ENCODE results near the gene CSNK1G2. TPM values are rescaled to one million over a fixed set of nuclear protein-coding genes. Genes with fewer than 3 reads are reported as not detected.

CSNK1G2 gene
- total and polyA plus RNA-seq, 2 donors (not counting 1 experiment from before 2014, with no cell fraction given), result 154 to 288 TPM

DNA sequence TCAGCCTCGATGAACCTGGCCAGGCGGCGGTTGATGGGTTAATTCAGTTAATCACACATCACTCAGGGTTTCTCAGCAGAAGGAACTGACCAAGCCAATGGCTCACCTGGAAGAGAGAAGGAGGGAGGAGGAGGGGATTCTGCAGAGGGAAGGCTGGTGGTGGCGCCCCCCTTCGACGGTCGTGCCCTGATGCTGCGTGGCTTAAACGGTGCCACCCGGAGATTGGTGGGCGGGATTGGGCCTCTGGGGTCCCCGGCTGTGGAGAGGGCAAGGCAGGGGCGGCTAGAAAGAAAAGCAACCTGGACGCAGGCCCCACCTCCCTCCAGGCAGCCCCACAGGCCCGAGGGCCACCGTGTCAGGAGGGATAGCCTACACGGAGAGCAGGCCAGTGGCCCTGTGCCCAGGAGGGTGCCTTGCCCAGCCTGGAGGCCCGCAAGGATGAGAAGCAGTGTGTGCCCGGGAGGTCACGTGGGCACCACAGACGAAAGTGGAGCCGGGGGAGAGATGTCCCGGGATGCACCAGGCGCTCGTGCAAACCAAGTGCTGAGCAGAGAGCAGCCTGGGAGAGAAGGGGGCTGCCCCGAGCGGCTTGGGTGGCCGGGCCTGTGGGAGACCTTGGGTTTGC lies 16.0 kb downstream of the CSNK1G2 start:
- Histone ChIP-seq H3K4me2 (replicated peaks; ENCODE audit: low read depth, low read length, poor library complexity, severe bottlenecking) (no peak overlapping the region), H4K20me1 (ENCODE audit: control insufficient read depth, insufficient read depth, low read length, poor library complexity, severe bottlenecking) (peaks cover 95% of the 10 kb centered on the region), H3K27ac (ENCODE audit: low read length in 2 of 2) (no peak overlapping the region), H3K36me3 (replicated peaks in 1 of 2; ENCODE audit: control extremely low read depth in 1 of 2, control insufficient read depth in 1 of 2, extremely low read depth in 1 of 2, insufficient read depth in 2 of 2, low read length in 1 of 2) (peaks cover 0 to 37% of the 10 kb centered on the region in 2 experiments), H3K4me1 (ENCODE audit: control insufficient read depth in 2 of 2, insufficient read depth in 2 of 2, low read length in 2 of 2) (peaks cover 3 to 11% of the 10 kb centered on the region in 2 donors), H3K9me3 (ENCODE audit: control extremely low read depth in 1 of 3, control insufficient read depth in 2 of 3, insufficient read depth in 1 of 3, low read length in 2 of 3) (peaks cover 0 to 2% (median 0%) of the 10 kb centered on the region in 3 donors), H3K27me3 (replicated peaks in 1 of 4; ENCODE audit: control extremely low read depth in 1 of 4, control insufficient read depth in 3 of 4, insufficient read depth in 4 of 4, low read length in 3 of 4) (no peaks in the 10 kb centered on the region), H3K79me2 (ENCODE audit: control insufficient read depth, insufficient read depth, low read length) (peaks cover 97% of the 10 kb centered on the region), H3K4me3 (ENCODE audit: control extremely low read depth in 1 of 5, extremely low read depth in 1 of 5, insufficient read depth in 1 of 5, low read depth in 2 of 5, low read length in 4 of 5) (no peak overlapping the region), H2AFZ (ENCODE audit: insufficient read depth, low read depth, low read length, poor library complexity, severe bottlenecking) (no peak overlapping the region), H3K9ac (ENCODE audit: low read length) (no peak overlapping the region)
- TF ChIP-seq, protein P1, sequence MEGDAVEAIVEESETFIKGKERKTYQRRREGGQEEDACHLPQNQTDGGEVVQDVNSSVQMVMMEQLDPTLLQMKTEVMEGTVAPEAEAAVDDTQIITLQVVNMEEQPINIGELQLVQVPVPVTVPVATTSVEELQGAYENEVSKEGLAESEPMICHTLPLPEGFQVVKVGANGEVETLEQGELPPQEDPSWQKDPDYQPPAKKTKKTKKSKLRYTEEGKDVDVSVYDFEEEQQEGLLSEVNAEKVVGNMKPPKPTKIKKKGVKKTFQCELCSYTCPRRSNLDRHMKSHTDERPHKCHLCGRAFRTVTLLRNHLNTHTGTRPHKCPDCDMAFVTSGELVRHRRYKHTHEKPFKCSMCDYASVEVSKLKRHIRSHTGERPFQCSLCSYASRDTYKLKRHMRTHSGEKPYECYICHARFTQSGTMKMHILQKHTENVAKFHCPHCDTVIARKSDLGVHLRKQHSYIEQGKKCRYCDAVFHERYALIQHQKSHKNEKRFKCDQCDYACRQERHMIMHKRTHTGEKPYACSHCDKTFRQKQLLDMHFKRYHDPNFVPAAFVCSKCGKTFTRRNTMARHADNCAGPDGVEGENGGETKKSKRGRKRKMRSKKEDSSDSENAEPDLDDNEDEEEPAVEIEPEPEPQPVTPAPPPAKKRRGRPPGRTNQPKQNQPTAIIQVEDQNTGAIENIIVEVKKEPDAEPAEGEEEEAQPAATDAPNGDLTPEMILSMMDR (IDR thresholded peaks at IDR 0.05), result no peak
- Mint-ChIP-seq H3K27me3 (no peaks in the 10 kb centered on the region), H3K27ac (no peak overlapping the region), H3K4me3 (no peak overlapping the region), H3K9me3 (ENCODE audit: insufficient read depth) (no peaks in the 10 kb centered on the region), H3K4me1 (peaks cover 24% of the 10 kb centered on the region)
- intact Hi-C loops (cut with micrococcal nuclease), result no loop called here
- ChIA-PET CTCF (no interaction called here), POLR2A (no interaction called here)
- DNase-seq (no peak), ATAC-seq (ENCODE audit: low read depth) (no peak)
- 96% methylated on average over 22 of the region's 28 CpGs for WGBS (ENCODE audit: insufficient coverage)

DNA sequence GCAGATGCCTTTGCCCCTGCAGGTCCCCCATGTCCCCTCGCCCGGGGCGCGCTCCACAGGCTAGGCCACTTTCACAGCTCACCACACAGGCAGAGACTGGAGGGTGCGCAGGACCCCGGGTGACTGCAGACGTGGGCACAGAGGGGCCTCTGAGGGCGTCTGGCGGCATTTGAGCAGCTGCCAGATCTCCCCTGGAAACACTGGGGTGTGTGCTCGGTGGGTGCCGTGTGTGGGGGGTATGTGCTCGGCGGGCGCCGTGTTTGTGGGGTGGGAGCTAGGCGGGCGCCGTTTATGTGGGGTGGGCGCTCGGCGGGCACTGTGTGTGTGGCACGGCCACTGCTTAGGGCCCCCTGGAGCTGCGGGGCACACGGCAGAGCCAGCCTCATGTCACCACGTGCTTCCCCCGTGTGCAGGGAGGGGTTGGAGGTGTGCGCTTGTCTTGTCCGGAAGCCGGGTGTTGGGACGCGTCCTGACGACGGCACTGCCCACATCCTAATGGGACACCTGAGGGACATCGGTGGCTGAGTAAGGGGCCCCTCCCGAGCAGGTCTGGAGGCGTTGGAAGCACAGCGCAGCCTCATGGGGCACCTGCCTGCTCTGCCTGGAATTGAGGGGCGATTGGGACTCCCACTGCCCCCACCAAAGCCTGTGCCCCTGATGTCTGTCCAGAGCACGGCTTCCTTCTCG lies 16.7 kb downstream of the CSNK1G2 start:
- no peak overlapping the region for H3K4me3 Mint-ChIP-seq
- H3K4me2 ChIP-seq (replicated peaks; ENCODE audit: low read depth, low read length, poor library complexity, severe bottlenecking), result no peak overlapping the region
- ATAC-seq (ENCODE audit: low read depth), result no peak
- no peak overlapping the region for H3K27ac ChIP-seq (ENCODE audit: low read length in 2 of 2)
- H3K27me3 Mint-ChIP-seq, result no peaks in the 10 kb centered on the region
- ChIA-PET CTCF (no interaction called here), POLR2A (no interaction called here)
- peaks cover 21% of the 10 kb centered on the region for H3K4me1 Mint-ChIP-seq
- intact Hi-C loops (cut with micrococcal nuclease), result no loop called here
- H3K27ac Mint-ChIP-seq, result no peak overlapping the region
- 93% methylated on average over 35 of the region's 40 CpGs for WGBS (ENCODE audit: insufficient coverage)
- no peak overlapping the region for H3K4me3 ChIP-seq (ENCODE audit: control extremely low read depth in 1 of 5, extremely low read depth in 1 of 5, insufficient read depth in 1 of 5, low read depth in 2 of 5, low read length in 4 of 5)
- H2AFZ ChIP-seq (ENCODE audit: insufficient read depth, low read depth, low read length, poor library complexity, severe bottlenecking), result no peak overlapping the region
- H3K79me2 ChIP-seq (ENCODE audit: control insufficient read depth, insufficient read depth, low read length), result peaks cover 97% of the 10 kb centered on the region
- TF ChIP-seq EZH2 (IDR thresholded peaks at IDR 0.05; ENCODE audit: borderline replicate concordance, insufficient read depth, low read depth, low read length, poor library complexity, severe bottlenecking), result no peak
- TF ChIP-seq, protein P1 (IDR thresholded peaks at IDR 0.05), result no peak
- no peak for DNase-seq
- H3K9ac ChIP-seq (ENCODE audit: low read length), result no peak overlapping the region
- peaks cover 3 to 11% of the 10 kb centered on the region in 2 donors for H3K4me1 ChIP-seq (ENCODE audit: control insufficient read depth in 2 of 2, insufficient read depth in 2 of 2, low read length in 2 of 2)
- peaks cover 0 to 35% of the 10 kb centered on the region in 2 experiments for H3K36me3 ChIP-seq (replicated peaks in 1 of 2; ENCODE audit: control extremely low read depth in 1 of 2, control insufficient read depth in 1 of 2, extremely low read depth in 1 of 2, insufficient read depth in 2 of 2, low read length in 1 of 2)
- H4K20me1 ChIP-seq (ENCODE audit: control insufficient read depth, insufficient read depth, low read length, poor library complexity, severe bottlenecking), result peaks cover 95% of the 10 kb centered on the region
- H3K9me3 Mint-ChIP-seq (ENCODE audit: insufficient read depth), result no peaks in the 10 kb centered on the region
- H3K9me3 ChIP-seq (ENCODE audit: control extremely low read depth in 1 of 3, control insufficient read depth in 2 of 3, insufficient read depth in 1 of 3, low read length in 2 of 3), result peaks cover 0 to 2% (median 0%) of the 10 kb centered on the region in 3 donors
- no peaks in the 10 kb centered on the region for H3K27me3 ChIP-seq (replicated peaks in 1 of 4; ENCODE audit: control extremely low read depth in 1 of 4, control insufficient read depth in 3 of 4, insufficient read depth in 4 of 4, low read length in 3 of 4)
